Motor neuron (in vitro differentiated cells): ENCODE measurements around the gene VPS50. TPM values are rescaled to one million over a fixed set of nuclear protein-coding genes. Genes with fewer than 3 reads are reported as not detected.

Experiments used
- ATAC-seq, 8 experiments: fragments of 200-7000 bp; cut with Tn5 transposase; replicated peaks in 6 of 8; 2 replicates each; pipeline ENCODE4 v1.8.0; 2021; ENCODE audit warnings: mild to moderate bottlenecking in 8 of 8, moderate library complexity in 8 of 8
- H3K27ac ChIP-seq, 2 donors: fragments of 250-450 bp; sonication (Bioruptor Pico); 2 replicates each; pipeline ENCODE4 v1.9.0; 2021; ENCODE audit warnings: antibody characterized with exemption in 2 of 2, mild to moderate bottlenecking in 2 of 2, moderate library complexity in 1 of 2
- H3K4me1 ChIP-seq, 2 donors: fragments of 250-450 bp; sonication (Bioruptor Pico); replicated peaks in 1 of 2; 2 replicates each; pipeline ENCODE4 v1.6.1; 2021; ENCODE audit warnings: antibody characterized with exemption in 2 of 2, mild to moderate bottlenecking in 2 of 2, moderate library complexity in 1 of 2
- H3K4me3 ChIP-seq, 5 donors: fragments of 250-450 bp; sonication (Bioruptor Pico); 2 replicates each; pipeline ENCODE4 v1.9.0; 2021; ENCODE audit warnings: antibody characterized with exemption in 5 of 5, mild to moderate bottlenecking in 5 of 5, moderate library complexity in 4 of 5
- WGBS, 10 experiments: fragments of 450-650 bp; shearing (Covaris generic); methylation state at CpG; one replicate each; pipeline ENCODE4 v1.0.0; 2022; 5-methylcytosine and 5-hydroxymethylcytosine counted together
- in situ Hi-C, 9 experiments: fragments of 400-800 bp; cut with MboI; loops; one replicate each; pipeline ENCODE4 v1.15.0; 2021; ENCODE audit warnings: low sequenced_read_pairs in 9 of 9, low pct_unique_long_range_greater_than_20kb in 2 of 9; ENCODE audit not compliant: unreplicated experiment in 9 of 9
- total RNA-seq, 8 experiments: library from RNA; unstranded; fragments of 300-600 nt; gene quantifications; 2 replicates each; pipeline versions ENCODE4 v1.2.3 to v1.2.4, GENCODE V29; 2022

Gene VPS50, protein sequence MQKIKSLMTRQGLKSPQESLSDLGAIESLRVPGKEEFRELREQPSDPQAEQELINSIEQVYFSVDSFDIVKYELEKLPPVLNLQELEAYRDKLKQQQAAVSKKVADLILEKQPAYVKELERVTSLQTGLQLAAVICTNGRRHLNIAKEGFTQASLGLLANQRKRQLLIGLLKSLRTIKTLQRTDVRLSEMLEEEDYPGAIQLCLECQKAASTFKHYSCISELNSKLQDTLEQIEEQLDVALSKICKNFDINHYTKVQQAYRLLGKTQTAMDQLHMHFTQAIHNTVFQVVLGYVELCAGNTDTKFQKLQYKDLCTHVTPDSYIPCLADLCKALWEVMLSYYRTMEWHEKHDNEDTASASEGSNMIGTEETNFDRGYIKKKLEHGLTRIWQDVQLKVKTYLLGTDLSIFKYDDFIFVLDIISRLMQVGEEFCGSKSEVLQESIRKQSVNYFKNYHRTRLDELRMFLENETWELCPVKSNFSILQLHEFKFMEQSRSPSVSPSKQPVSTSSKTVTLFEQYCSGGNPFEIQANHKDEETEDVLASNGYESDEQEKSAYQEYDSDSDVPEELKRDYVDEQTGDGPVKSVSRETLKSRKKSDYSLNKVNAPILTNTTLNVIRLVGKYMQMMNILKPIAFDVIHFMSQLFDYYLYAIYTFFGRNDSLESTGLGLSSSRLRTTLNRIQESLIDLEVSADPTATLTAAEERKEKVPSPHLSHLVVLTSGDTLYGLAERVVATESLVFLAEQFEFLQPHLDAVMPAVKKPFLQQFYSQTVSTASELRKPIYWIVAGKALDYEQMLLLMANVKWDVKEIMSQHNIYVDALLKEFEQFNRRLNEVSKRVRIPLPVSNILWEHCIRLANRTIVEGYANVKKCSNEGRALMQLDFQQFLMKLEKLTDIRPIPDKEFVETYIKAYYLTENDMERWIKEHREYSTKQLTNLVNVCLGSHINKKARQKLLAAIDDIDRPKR
- total RNA-seq = 10 to 100 TPM; 17.5 to 28.7 (median 21.3) TPM

DNA sequence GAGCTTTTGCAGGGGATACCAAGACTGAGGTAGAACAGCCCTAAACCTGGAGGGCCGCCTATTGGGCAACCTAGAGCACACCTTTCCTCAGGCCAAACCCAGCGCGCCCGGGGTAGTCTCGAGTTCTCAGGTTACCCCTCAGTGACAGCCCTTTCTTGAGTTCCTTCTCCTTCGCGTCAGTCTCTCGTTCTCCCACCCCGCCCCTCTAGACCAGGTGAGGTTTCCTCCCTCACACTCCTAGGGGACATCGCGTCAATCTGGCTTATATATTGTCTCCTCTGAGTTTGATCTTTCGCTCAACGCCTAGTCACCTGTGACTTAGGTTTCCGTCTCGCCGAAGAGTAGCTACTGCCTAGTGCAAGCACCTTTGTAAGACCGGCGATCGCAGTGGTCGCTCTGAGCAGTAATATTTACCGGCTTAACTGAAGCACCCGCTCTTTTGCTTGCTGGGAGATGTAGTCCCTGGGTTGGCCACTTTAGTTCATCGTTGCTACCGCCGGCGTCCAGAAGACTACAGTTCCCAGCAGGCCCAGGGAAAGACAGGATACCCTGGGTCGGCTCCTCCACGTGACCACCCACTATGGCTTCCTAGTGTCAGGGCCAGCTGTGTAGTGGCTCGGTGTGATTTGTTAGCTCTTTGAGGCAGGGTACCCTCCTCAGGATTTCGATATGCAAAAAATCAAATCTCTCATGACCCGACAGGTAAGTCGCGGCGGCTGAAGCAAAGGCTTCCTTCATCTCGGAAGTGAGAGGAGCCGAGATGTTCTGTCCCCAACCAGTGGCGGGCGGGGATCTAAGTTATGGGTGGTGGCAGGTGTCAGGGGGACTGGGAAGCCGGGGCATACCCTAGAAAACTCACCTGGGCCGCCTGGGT is at the start of gene VPS50:
Gene VPS50, plus strand, starts transcription at position 568 of the 874 bp plus-strand sequence. Its CDS starts 102 bp downstream, at position 670.
- 0 to 4% (median 0%) methylated on average over 1 to 28 of the region's 40 CpGs; no CpG with 5 or more reads in 1 of the 10 experiments for WGBS, 10 experiments
- H3K4me1 ChIP-seq = peaks cover 0 to 11% of the 10 kb centered on the region in 2 donors
- H3K4me3 ChIP-seq = peak within 1 kb of the TSS; percentile 58 to 85 (median 69)
- in situ Hi-C loops = loop anchor here in 2 of 9 experiments (25.0 kb wide), 1 partner anchor 330 kb away; the partner anchor contains the start of gene CALCR (in 2 of the 2)
- peak; percentile 99 to 100 (median 100) for ATAC-seq
- H3K27ac ChIP-seq = peak within 1 kb of the TSS in 1 of 2 donors; percentile 43

DNA sequence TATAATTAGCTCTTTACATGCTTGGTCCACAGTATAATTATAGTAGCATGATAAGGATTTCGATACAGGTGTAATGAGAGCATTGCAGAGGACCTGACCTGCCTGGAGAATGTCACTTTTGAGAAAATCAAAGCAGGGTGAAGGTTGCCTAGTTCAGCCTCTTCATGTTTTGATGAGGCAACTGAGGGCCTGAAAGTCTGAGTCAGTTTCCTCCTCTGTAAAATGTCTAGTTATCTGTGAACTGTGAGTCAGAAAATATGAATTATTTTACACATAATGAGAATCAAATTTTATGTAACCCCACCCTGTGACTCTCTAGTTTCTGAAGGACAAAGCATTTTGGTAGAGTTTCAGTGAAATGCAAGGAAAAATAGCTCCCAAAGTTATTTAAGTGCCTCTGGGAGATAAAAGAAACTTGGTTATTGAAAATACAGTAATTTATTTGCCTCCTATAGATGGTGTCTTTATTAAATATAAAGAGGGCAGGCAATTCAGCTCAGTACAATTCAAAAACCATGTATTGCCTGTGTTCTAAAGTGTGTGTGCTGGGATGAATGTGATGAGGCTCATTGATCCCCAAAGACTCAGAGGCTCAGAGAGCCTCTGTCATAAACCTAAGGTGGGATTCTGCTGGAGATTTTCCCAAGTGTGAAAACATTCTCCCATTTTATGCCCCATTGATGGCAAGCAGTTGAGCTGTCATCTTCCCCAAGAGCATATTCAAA is 46.7 kb upstream of the VPS50 start:
- 0 to 25% (median 13%) methylated on average over 1 of the region's 1 CpG; no CpG with 5 or more reads in 3 of the 10 experiments for WGBS, 10 experiments
- in situ Hi-C loops = no loop called here
- H3K27ac ChIP-seq = no peak overlapping the region
- H3K4me1 ChIP-seq = no peaks in the 10 kb centered on the region
- no peak overlapping the region for H3K4me3 ChIP-seq
- ATAC-seq = peak in 2 of 8 experiments; percentile 41 to 76

DNA sequence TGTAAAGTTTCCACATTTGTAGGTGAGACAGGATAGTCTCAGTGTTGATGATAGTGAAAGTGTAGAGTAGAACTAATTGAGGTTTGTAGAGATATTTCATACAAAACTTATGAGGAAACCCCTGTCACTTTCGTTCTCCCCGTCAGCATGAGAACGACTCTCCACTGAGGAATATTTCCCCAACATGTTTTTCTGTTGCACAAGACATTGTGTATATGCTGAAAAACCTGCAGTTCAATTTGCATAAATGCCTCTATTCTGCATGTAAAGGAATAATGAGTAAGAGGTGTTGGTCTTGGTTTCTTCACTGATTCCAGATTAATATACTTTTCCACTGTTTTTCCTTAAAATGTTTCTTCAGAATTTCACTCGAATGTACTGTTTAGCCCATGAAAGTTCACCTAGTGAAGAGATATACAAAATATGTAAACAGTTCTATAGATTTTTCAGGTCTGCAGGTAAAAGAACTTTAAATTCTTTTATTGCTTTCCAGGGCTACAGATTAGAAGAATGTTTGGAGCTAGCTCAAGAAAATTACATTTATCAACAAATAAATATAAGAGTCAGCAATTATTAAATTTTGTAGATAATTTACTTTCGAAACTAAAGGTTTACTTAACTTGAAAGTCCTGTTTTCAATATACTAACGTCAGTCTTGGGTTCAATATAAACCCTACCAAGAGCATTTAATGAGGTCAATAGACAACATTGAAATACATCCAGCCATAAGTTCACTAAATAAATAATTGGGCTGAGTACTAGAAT is 43.1 kb upstream of the VPS50 start:
- 13 to 78% (median 57%) methylated on average over 3 to 6 of the region's 6 CpGs for WGBS, 10 experiments
- in situ Hi-C loops = no loop called here
- ATAC-seq = no peak
- Histone ChIP-seq H3K4me3 (no peak overlapping the region), H3K27ac (no peak overlapping the region), H3K4me1 (no peaks in the 10 kb centered on the region)

DNA sequence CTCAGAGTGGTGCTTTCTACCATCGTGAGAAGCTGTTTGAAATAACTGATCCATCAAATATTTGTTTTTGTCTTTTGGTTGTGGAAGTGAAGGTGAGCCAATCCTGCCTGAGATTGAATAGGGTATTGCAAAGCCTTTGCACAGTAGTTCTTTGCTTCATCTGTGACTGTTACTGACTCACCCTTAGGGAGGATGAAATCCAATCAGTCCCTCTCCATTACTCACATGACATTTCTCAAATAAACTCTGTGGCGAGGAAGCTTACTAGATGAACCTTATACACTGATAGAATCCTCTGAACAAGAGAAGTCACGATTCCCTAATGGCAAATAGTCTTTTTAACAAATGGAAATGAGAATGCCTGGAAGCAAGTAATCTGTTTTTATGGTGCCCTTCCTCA is 37.8 kb upstream of the VPS50 start:
- Histone ChIP-seq H3K4me1 (peaks cover 0 to 6% of the 10 kb centered on the region in 2 donors), H3K4me3 (no peak overlapping the region), H3K27ac (no peak overlapping the region)
- 24 to 78% (median 44%) methylated on average over 2 to 3 of the region's 3 CpGs; no CpG with 5 or more reads in 2 of the 10 experiments for WGBS, 10 experiments
- in situ Hi-C loops = no loop called here
- peak in 3 of 8 experiments; percentile 67 to 86 (median 85) for ATAC-seq

DNA sequence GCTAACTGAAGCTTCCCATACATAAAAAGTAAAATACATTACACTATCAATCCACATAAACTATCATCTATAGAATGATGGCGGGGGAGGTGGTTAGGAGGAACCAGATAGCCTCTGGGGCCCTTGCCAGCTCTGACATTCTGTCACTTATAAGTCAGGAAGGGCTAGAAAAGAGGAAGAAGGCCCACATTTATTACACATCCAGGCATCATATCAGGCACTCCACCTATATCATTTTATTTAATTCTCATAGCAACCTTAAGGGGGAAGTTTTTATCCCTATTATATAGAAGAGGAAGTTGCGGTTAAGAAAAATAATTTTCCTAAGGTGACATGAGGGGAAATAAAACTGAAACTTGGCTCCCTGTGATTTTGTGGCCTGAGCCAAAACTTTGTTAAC is 35.8 kb upstream of the VPS50 start:
- in situ Hi-C loops = no loop called here

DNA sequence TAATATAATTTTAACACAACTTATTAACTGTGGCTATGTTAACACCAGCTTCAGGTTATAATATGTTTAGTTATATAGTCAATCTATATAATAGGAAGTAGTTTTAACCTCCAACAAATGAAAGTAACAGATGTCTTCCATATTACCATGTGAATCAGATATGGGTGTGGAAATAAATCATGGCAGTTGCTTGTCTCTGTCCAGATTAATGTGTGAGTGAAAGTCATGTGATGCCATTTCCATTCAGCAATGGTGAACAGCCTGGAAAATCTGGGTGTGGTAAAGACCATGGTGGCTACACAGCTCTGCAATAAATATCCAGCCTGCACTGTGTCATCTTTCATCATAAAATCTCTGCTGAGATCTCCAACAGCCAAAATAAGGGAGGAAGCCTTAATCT is 33.7 kb upstream of the VPS50 start:
- Histone ChIP-seq H3K27ac (no peak overlapping the region), H3K4me1 (peaks cover 0 to 6% of the 10 kb centered on the region in 2 donors), H3K4me3 (no peak overlapping the region)
- in situ Hi-C loops = no loop called here
- peak in 7 of 8 experiments; percentile 33 to 97 (median 80) for ATAC-seq

More for the DNA sequence above, 35.8 kb upstream of the VPS50 start:
- Histone ChIP-seq H3K4me1 (peaks cover 0 to 6% of the 10 kb centered on the region in 2 donors), H3K27ac (no peak overlapping the region), H3K4me3 (no peak overlapping the region)
- ATAC-seq = no peak
- WGBS, 10 experiments = 42 to 100% (median 83%) methylated on average over 1 to 2 of the region's 2 CpGs; no CpG with 5 or more reads in 3 of the 10 experiments

DNA sequence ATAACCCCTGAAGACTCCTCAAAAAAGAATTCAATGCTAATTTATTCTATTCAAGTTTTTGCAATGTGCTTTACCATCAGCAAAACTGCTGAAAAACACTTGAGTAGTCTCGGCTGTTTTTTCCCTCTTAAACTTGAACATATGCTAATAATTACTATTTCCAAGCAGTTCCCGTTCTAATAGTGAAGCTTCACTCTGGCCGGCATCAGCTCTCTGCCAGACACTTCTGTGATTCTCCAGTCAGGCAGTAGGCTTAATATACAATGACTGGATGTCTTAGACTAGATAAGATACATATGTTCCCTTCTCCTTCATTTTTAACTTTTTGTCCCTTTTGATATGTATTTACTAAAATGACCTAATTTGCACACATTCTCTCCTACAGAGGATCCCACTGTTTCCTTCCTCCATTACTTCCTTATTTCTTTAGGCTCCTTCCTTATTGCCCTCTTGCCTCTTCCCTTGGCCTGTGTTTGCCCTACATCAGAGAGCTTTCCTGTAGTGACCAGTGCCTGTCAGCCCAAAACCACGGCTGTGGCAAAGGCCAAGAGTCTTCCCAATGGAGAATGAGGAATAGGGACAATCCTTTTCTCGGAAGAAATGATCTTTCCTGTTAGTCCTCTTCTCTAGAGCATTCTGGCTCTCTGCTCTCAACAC is 29.4 kb upstream of the VPS50 start:
- Histone ChIP-seq H3K4me1 (peaks cover 0 to 6% of the 10 kb centered on the region in 2 donors), H3K4me3 (no peak overlapping the region), H3K27ac (no peak overlapping the region)
- 0 to 84% (median 57%) methylated on average over 1 to 5 of the region's 5 CpGs; no CpG with 5 or more reads in 1 of the 10 experiments for WGBS, 10 experiments
- in situ Hi-C loops = no loop called here
- peak in 1 of 8 experiments; percentile 20 for ATAC-seq

DNA sequence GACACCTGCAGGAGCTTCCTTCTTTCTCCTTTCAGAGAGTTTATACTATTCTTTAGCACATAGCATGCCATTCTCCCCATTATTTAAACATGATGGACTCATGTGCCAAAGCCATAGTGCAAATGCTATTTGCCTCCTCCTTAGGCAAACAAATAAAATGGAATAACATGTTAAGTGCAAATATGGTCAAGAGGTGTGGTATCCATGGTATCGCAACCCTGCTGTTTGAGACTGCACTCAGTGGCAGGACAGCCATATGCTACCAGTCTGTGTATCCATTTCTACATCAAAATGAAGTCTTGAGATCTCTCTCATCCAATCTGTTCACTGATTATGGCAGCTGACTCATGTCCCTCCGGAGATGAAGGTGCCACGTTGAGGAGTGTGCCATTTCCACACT is 28.7 kb upstream of the VPS50 start:
- H3K4me3 ChIP-seq = no peak overlapping the region
- in situ Hi-C loops = no loop called here
- 40 to 77% (median 56%) methylated on average over 1 to 3 of the region's 3 CpGs; no CpG with 5 or more reads in 4 of the 10 experiments for WGBS, 10 experiments
- peak in 4 of 8 experiments; percentile 45 to 97 (median 48) for ATAC-seq
- H3K27ac ChIP-seq = no peak overlapping the region
- H3K4me1 ChIP-seq = peaks cover 0 to 3% of the 10 kb centered on the region in 2 donors

DNA sequence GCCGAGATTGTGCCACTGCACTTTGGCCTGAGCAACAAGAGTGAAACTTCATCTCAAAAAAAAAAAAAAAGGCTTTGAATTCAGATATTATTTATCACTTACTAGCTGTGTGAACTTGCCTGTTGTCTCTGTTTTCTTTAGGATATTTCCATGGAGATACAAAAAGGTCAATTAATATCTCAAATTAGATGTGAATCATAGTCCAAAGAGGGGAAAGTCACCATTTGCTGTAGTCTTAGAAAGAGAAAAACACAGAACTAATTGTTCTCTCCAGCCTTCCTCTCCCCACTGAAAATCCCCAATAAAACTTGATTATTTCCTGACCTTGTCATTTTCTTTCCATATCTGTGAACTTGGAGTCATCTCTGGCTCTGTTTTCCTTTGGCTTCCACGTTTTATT is 27.1 kb upstream of the VPS50 start:
- in situ Hi-C loops = no loop called here
- no peak overlapping the region for H3K4me3 ChIP-seq
- ATAC-seq = no peak
- H3K4me1 ChIP-seq = no peaks in the 10 kb centered on the region
- no peak overlapping the region for H3K27ac ChIP-seq
- WGBS, 10 experiments = 0 to 80% (median 43%) methylated on average over 1 to 2 of the region's 2 CpGs

DNA sequence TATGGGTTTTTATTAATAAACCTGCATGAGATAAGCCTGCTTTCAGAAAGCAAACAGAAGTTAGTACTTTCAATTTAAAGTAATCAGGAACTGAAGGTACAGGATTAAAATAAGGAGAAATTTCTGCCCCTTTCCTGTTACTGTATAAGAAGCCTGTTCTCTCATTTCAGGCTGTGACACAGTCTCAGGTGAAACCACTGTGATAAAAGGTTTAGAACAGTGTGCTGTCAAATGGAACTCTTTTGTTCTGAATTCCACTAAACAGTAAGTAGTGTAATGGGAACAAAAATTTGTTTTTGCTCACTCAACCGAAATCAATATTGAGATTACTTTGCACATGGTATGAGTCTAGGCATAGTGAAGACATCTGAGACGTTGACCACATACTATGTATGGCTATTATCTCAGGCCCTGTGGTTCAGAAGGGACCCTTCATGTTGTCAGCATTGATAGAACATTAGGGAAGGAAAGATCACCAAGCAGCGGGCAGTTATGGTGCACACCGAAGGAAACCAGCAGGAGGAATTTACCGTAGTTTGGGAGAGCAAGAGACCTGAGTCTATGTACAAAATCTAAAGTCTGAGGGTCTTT is 20.8 kb upstream of the VPS50 start:
- in situ Hi-C loops = no loop called here
- Histone ChIP-seq H3K4me1 (no peaks in the 10 kb centered on the region), H3K27ac (no peak overlapping the region), H3K4me3 (no peak overlapping the region)
- 36 to 80% (median 58%) methylated on average over 1 to 5 of the region's 5 CpGs; no CpG with 5 or more reads in 1 of the 10 experiments for WGBS, 10 experiments
- ATAC-seq = no peak
